GM20431 (cell line): ENCODE data around the gene RNH1.

Source experiments
- in situ Hi-C: fragments of 300-500 bp; cut with MseI, MboI; formaldehyde crosslinking; loops from one replicate; pipeline ENCODE4 v1.15.0; 2020; ENCODE audit warnings: low sequenced_read_pairs; ENCODE audit not compliant: unreplicated experiment

Gene RNH1

DNA sequence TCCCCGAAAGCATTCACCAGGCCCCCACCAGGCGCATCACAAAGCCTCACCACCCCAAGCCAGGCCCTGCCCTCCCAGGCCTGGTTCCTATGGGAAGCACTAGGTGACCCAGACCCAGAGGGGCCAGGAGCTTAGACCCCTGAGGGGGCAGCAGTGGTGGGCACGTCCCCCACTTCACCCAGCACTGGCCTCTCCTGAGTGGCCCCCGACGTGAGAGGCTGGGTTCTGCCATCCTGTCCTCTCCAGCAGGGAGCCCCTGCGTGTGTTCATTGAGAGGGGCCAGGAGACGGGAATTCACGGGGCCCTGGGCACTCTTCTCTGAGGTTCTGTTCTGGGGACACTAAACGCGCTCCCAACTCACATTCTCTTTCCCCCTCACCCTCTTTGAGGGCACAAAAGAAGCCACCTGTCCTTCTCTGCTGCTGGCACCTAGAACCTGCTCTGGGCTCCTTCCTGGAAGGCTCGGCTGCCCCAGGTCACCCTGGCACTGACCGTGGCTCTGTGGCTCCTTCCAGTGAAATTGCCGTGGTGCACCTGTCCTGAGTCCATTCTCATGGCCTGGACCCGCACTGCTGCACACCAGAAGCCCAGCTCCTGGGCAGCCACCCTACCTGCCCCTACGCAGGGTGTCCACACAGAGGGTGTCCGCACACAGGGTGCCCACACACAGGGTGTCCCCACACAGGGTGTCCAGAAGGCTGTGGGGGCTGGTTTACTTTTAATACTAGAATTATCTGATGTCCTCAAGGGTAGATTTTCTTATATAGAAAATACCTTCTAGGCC is 44.7 kb downstream of the RNH1 start:
- in situ Hi-C loops = no loop called here

DNA sequence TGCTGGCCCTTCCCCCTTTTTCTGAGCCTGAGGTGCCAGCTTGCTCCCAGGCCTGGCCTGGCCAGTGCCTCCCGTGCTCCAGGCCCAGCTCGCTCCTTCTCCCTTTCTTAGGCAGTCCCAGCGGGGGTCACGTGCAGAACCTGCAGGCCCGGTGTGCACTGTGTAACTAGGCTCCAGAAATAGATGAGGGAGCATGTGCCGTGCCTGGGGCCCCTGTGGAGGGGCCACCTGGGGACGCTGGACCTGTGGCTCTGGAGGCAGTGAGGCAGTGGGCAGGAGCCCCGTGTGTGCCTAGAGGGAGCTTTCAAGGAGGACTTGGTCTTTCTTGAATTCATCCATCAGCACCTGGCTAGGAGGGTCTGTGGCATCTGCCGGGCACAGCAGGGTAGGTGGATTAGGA is 45.4 kb downstream of the RNH1 start:
- in situ Hi-C loops = no loop called here

GRCh38 chr11:460331-461199 is 46.5 kb downstream of the RNH1 start:
- in situ Hi-C loops = no loop called here

- in situ Hi-C loops = no loop called here
Observed at GRCh38 chr11:459511-460220, 47.4 kb downstream of the RNH1 start.

DNA sequence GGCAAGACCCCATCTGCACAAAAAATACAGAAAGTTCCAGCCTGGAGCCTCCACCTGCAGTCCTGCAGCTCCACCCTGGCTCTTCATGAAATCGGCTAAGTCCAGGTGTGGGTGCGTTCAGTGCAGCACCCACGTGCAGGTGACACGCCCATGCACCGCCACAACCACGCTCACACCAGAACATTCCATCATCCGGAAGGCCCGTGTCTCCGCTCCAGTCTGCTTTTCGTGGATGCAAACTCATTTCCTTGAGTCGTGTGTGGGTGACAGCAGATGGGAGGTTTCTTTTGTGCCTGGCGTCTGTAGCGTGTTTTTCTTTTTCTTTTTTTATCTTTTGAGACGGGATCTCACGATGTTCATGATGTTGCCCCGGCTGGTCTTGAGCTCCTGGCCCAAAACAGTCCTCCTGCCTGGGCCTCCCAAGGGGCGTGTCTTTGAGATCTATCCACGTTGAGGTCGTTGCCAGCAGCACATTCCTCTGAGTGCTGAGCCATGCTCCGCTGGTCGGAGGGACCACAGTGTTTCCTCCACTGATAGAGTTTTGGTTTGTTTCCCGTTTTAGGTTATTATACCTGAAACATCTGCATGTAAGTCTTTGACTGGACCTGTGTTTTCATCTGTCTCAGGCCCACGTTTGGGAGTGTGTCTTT is 49.8 kb downstream of the RNH1 start:
- in situ Hi-C loops = no loop called here

- in situ Hi-C loops = no loop called here
Observed at GRCh38 chr11:456533-456932, 50.5 kb downstream of the RNH1 start.

- in situ Hi-C loops = no loop called here
Observed at GRCh38 chr11:455566-456147, 51.4 kb downstream of the RNH1 start.

DNA sequence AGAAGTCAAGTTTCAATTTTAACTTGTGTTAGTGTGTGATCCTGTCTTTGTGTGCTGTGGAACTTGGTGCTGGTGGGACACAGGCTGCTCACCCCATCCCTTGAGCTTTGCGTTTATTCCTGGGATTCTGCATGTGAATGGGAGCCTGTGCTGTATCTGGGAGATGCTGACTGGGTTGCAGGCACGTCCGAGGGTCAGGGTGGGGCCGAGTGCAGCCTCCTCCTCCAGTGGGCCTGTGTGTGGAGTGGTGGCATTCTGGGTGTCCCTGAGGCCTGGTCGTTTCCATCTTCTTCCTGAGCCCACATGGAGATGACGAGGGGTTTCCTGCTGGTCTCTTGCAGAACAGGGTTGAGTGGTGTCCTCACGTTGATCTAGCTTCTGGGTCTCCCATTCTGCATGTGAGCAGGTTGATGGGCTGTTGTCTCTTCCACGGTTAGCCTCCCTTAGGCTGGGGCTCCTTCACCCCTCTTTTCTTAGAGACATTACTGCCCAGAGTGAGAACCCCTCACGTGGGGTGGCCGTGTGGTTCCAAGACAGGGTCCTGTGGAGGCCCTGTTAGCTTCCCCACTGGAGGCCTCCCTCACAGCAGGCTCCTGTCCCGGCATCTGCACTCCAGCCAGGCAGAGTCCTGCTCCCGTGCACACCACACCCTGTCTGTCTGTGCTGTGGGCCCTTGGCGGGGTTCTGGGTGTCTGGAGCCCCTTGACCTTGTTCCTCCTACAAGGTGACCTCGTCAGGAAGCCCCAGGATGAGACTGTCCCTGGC is 52.1 kb downstream of the RNH1 start:
- in situ Hi-C loops = no loop called here

DNA sequence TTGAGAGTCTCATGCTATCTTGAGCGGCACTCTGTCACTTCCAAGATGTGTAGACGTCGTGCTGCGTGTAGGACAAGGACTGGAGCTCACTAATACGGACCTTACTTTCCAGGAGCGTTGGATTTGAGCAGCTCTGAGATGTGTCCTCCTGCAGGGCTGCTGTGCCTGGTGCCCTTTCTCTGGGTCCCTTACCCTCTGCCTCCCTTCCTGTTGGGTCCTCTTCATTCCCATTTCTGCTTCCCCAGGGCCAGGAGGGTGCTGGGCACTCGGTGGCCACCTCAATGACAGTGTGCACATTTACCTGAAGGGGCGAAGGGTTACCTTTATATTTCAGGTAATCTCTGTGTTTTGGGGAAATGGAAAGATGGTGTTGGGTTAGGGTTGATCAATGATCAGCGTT is 53.0 kb downstream of the RNH1 start:
- in situ Hi-C loops = no loop called here

GRCh38 chr11:453564-453963 is 53.5 kb downstream of the RNH1 start:
- in situ Hi-C loops = no loop called here

DNA sequence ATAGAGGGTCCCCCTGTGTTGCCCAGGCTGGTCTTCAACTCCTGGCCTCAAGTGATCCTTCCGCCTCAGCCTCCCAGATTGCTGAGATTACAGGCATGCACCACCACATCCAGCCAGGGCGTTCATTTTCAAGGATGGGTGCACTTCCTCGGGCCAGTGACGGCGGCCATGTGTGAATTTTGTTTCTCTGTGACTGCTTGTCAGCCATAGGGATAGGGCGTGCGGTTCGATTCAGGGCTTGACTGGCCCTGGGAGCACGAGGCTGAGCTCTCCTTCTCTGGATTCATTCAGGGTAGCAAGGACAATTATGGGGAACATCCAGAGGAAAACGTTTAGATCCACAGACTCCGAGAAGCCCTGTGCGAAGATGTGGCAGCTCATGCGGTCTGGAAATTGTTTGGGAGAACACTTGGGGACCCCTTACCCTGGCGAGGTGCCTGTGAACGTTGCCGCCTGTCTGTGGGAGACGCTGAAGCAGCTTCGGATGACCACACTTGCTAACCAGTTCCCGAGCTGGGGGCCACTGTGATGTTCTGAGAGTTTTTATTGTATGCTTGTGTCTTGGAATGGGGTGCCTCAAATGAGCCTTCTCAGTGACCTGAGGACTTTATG is 54.0 kb downstream of the RNH1 start:
- in situ Hi-C loops = no loop called here

GRCh38 chr11:452203-452744 is 54.8 kb downstream of the RNH1 start:
- in situ Hi-C loops = no loop called here

DNA sequence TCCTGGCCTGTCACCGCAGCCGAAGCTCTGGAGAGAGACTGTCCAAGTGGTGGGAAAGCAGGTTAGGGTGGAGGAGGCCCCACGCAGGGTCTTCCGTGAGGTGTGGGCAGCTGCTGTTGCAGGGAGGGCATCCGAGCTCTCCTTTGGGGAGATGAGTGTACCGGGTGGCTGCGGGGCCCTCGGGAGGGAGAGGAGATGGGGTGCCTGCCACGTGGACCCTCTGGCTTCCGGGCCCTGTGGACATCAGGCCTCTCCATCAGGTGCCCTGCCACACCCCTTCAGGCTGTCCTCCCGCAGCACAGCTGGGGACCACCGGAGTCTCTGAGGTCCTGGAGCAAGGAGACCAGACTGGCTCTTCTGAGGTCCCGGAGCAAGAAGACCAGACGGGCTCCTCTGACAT is 55.3 kb downstream of the RNH1 start:
- in situ Hi-C loops = no loop called here

- in situ Hi-C loops = no loop called here
Observed at GRCh38 chr11:450809-451451, 56.1 kb downstream of the RNH1 start.

DNA sequence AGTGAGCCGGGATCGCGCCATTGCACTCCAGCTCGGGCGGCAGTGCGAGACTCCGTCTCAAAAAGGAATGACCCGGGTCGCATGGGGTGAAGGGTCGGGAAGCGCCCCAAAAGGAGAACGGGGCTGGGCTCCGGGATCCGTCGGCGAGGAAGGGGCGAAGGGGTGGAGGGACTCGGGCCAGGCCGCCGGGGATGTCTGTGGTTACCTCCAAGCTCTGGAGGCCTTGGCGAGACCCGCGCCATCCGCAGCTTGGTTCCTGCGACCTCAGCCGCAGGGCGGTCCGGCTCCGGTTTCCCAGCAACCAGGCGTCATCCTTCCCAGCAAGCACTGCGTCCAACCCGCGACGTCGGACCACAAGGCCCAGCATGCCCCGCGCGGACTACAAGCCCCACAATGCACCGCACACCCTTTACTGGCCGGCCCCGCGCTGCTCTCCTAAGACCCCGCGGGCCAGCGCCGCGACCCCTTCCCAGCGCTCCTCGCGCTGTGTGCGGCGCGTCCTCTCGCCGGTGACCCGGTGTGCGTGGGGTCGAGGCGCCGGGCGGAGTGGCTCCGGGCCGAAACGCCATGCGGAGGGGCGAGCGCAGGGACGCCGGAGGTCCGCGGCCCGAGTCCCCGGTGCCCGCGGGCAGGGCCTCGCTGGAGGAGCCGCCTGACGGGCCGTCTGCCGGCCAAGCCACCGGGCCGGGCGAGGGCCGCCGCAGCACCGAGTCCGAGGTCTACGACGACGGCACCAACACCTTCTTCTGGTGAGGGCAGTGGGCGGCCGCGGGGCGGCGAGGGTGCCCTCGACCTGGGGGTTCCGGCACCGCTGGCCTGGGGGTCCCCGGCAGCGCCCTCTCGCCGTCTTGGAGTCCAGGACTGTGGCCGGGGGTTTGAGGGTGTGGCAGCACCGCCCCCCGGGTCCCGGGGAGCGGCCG is 56.9 kb downstream of the RNH1 start, which contains the start of gene PTDSS2:
TSS of gene PTDSS2 (plus strand) at position 391 of the 920 bp plus-strand sequence. CDS start at position 568, 177 bp downstream.
- in situ Hi-C loops = no loop called here

DNA sequence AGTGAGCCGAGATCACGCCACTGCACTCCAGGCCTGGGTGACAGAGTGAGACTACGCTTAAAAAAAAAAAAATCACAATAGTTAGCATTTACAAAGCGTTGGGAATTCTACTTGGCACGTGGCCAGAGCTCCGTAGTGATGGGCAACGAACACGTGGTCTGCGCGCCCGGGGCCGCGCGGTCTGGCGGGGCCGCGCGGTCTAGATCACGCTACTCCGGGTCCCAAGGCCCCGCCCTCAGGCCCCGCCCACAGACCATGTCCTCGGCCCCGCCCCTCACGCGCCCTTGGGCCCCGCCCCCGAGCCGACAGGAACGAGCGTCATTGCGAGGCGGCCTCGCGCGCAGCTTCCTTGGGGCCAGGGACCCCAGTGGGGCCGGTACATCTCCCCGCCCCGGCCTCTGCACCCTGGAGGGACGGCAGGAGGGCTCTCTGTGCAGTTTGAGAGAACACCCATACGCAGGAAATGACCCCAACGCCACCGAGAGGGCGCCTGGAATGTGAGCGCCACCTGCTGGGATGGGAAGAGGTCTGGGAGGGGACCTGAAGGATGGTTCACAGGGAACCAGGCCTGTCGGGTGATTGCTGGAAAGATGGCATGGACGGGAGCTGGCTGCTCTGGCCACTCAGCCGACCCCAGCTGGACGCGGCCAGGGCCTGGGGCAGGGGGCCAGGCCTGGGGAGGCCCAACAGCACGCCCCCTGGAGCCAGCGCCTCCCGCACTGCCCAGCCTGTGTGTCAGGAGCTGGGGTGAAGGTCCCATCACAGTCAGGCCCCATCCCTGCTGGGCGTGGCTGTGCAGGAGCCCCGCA is 58.9 kb downstream of the RNH1 start:
- in situ Hi-C loops = no loop called here
